Effector memory CD4-positive, alpha-beta T cell (primary cell): ENCODE data around the gene FAM83F.

Experiments used
- DNase-seq, 3 donors: peaks; one replicate each; pipeline ENCODE4 v3.0.0-alpha.2; 2020
- H3K27ac ChIP-seq: 2 replicates; pipeline ENCODE4 v1.7.0; 2013; ENCODE audit warnings: mild to moderate bottlenecking, low read length, moderate library complexity; ENCODE audit not compliant: insufficient read depth, poor library complexity, severe bottlenecking
- H3K27me3 ChIP-seq: replicated peaks from 2 replicates; pipeline ENCODE4 v1.7.0; 2013; ENCODE audit warnings: mild to moderate bottlenecking, low read length; ENCODE audit not compliant: insufficient read depth, control insufficient read depth, poor library complexity, severe bottlenecking
- H3K36me3 ChIP-seq: 2 replicates; pipeline ENCODE4 v1.7.0; 2013; ENCODE audit warnings: mild to moderate bottlenecking, low read length, moderate library complexity; ENCODE audit not compliant: control insufficient read depth, insufficient read depth
- H3K4me1 ChIP-seq: 2 replicates; pipeline ENCODE4 v1.7.0; 2013; ENCODE audit warnings: low read length, mild to moderate bottlenecking; ENCODE audit not compliant: control insufficient read depth, insufficient read depth, poor library complexity, severe bottlenecking
- H3K4me3 ChIP-seq: 2 replicates; pipeline ENCODE4 v1.7.0; 2013; ENCODE audit warnings: low read length, low read depth, mild to moderate bottlenecking; ENCODE audit not compliant: insufficient read depth, poor library complexity, severe bottlenecking
- H3K9me3 ChIP-seq: 2 replicates; pipeline ENCODE4 v1.7.0; 2013; ENCODE audit warnings: mild to moderate bottlenecking, low read length, moderate library complexity; ENCODE audit not compliant: control insufficient read depth

Gene FAM83F

DNA sequence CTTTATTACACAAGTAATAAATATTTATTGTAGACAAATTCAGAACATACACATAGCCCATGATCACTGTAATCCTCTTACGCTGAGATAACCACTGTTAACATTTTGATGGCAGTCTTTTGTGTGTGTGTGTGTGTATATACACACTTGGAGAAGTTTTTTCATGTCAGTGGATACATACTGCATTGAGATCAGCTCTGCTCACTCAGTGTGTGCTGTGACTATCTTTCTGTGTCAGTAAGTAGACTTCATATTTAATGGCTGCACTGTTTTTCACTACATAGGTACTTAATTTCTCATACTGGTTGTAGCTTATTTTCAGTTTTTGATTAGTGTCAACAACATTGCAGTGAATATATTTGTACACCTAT, 82.9 kb downstream of the FAM83F start:
- H3K4me3 ChIP-seq: no peak overlapping the region
- H3K36me3 ChIP-seq: no peaks in the 10 kb centered on the region
- no peaks in the 10 kb centered on the region for H3K27me3 ChIP-seq
- peaks cover 20% of the 10 kb centered on the region for H3K4me1 ChIP-seq
- no peak for DNase-seq
- no peaks in the 10 kb centered on the region for H3K9me3 ChIP-seq
- no peak overlapping the region for H3K27ac ChIP-seq

DNA sequence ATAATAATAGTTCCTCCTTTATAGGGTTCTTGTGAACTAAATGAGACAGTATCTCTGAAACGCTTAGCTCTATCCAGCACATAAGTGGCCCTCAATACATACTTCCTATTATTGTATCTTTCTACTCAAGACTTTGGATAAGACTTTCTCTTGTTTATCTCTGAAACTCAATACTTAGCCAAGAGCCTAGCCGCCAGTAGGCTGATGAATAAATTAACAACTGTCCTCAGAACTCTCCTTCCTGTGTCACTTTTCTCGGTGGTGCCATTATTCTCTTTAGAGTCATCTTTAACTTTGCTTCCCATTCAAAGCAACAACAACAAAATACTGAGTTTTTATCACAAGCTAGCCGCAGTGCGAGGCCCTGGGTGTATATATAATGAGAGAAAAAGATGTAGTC, 86.9 kb downstream of the FAM83F start:
- Histone ChIP-seq H3K4me1 (peaks cover 28% of the 10 kb centered on the region), H3K27ac (no peak overlapping the region), H3K36me3 (no peaks in the 10 kb centered on the region), H3K27me3 (no peaks in the 10 kb centered on the region), H3K4me3 (no peak overlapping the region), H3K9me3 (no peaks in the 10 kb centered on the region)
- DNase-seq: no peak

DNA sequence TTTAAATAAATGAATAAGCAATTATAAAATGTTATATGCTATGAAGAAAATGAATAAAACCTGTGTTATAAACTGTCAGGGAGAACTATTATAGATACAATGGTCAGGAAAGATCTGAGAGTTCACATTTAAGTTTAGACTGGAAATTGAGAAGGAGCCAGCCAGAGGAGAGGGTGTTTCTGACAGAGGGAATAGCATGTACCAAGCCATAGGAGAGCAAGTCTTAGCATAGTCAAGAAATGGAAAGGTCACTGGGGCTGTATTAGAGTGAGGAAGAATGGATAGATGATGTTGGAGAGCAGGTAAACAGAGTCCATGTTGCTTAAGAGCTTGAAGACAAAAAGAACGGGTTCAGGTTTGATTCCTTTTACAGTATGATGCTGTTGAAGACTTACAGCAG, 87.4 kb downstream of the FAM83F start:
- DNase-seq: no peak
- H3K4me1 ChIP-seq: peaks cover 23% of the 10 kb centered on the region
- no peak overlapping the region for H3K27ac ChIP-seq
- H3K9me3 ChIP-seq: no peaks in the 10 kb centered on the region
- H3K4me3 ChIP-seq: no peak overlapping the region
- H3K36me3 ChIP-seq: no peaks in the 10 kb centered on the region
- no peaks in the 10 kb centered on the region for H3K27me3 ChIP-seq

DNA sequence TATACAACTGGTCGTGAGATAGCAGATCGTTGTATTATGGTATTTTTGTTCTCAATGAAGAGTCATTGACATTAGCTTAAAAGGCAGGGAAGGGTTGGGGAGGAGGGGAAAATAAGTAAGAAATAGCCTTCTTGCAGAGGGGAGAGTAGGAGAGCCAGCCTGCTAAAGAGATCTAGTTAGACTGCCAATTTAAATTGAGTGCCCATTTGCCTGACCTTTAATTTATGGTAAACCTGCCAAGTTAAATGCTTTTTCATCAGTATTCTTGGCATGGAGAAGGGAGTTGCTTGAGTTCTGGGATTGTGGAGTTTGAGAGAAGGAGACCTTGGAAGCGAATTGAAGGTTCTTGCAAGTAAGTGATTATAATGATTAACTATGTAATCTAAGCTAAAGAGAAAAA, 89.0 kb downstream of the FAM83F start:
- DNase-seq: no peak
- H3K27ac ChIP-seq: no peak overlapping the region
- H3K36me3 ChIP-seq: no peaks in the 10 kb centered on the region
- H3K4me1 ChIP-seq: peaks cover 23% of the 10 kb centered on the region
- no peaks in the 10 kb centered on the region for H3K9me3 ChIP-seq
- no peaks in the 10 kb centered on the region for H3K27me3 ChIP-seq
- no peak overlapping the region for H3K4me3 ChIP-seq

DNA sequence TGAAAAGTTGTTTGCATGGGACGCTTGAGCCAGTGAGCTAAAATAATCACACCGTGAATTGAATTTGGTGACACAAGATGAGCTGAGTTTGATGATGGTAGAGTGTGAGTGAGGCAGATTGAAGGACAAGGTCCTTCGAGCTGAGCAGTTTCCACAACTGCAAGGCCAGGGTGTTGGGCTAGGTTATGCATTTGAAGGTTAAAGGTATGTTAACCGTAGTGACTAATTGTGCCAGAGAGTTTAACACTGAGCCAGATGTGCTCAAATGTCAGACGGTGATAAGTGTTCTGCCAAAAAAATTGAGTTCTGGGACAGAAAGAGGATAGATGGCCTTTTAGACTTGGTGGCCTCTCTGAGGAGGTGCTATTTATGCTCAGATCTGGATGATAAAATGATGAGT, 89.5 kb downstream of the FAM83F start:
- H3K4me3 ChIP-seq: no peak overlapping the region
- H3K9me3 ChIP-seq: no peaks in the 10 kb centered on the region
- no peak for DNase-seq
- H3K36me3 ChIP-seq: no peaks in the 10 kb centered on the region
- peaks cover 23% of the 10 kb centered on the region for H3K4me1 ChIP-seq
- no peak overlapping the region for H3K27ac ChIP-seq
- H3K27me3 ChIP-seq: no peaks in the 10 kb centered on the region

DNA sequence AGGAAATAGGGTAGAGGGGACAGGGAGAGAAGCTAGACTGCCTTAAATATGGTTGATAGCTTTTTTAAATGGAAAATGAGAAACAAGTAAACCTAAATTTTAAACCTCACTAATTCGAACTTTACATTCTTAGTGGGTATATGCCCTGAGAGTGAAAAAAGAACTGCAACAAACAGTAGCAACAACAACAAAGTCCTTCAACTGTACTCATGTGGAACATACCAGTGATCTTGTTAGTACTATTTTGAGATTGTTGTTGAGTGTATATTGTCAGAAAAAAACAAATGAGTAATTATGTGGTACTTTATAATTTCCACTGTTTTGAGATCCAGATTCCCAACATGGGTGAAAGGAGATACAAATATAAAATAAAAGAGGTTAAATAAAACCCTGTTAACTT, 94.1 kb downstream of the FAM83F start:
- H3K27me3 ChIP-seq: no peaks in the 10 kb centered on the region
- H3K9me3 ChIP-seq: no peaks in the 10 kb centered on the region
- no peak overlapping the region for H3K4me3 ChIP-seq
- no peak overlapping the region for H3K27ac ChIP-seq
- DNase-seq: no peak
- no peaks in the 10 kb centered on the region for H3K36me3 ChIP-seq
- peaks cover 10% of the 10 kb centered on the region for H3K4me1 ChIP-seq
